Amniotic epithelial cell (primary cell): ENCODE measurements around the gene PEMT.
A peak's percentile ranks its signal among the peaks of the same experiment; 100 is the strongest.
"Not testable (repeated sequence)": the region's sequence is repeated elsewhere in the genome, so short reads cannot be mapped to it uniquely, and the experiment has no call there.

Source experiments
- DNase-seq: peaks from one replicate; pipeline ENCODE4 v3.0.0-alpha.2; 2010; ENCODE audit warnings: low read depth

Gene PEMT

DNA sequence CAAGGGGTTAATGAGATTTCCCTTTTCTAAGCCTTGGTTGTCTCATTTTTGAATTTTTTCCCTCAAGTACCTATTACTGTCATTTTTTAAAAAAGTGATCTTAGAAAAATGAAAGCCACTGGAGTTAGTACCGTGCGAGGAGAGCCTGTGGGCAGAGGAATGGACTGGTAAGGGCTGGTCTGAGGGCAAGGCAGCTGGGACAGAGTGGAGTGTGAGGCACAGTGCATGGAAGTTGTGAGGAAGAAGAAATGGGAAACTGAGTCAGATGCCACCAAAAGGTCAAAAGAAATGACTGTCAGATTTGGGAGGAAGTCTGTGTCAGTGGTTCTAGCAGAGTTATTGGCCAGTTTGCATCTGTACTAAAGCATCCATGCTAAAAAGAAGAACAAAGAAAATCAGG lies 103.5 kb downstream of the PEMT start:
- no peak for DNase-seq

DNA sequence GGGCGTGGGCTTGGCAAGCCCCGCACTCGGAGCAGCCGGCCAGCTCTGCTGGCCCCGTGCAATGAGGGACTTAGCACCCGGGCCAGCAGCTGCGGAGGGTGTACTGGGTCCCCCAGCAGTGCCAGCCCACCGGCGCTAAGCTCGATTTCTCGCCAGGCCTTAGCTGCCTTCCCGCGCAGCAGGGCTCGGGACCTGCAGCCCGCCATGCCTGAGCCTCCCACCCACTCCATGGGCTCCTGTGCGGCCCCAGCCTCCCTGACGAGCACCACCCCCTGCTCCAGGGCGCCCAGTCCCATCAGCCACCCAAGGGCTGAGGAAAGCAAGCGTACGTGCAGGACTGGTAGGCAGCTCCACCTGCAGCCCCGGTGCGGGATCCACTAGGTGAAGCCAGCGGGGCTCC lies 105.1 kb downstream of the PEMT start:
- DNase-seq: not testable (repeated sequence)

DNA sequence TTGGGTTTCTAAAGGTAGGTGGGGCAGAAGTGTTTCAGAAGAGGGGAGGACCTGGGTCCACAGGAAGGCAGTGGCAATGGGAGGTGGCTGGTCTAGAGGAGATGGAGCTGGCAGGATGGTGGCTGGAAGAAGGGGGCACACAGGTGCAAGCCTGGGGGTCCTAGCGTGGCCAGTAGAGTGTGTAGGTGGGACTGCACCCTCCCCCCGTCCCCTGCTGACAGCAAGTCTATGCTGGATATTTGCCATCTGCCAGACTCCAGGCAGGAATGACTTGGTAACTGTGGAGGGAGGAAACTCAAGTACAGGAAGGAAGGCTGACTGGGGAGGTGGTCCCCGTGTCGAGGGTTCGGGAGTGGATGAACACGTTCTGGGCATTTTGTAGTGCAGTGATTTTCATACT lies 106.1 kb downstream of the PEMT start:
- DNase-seq: no peak

DNA sequence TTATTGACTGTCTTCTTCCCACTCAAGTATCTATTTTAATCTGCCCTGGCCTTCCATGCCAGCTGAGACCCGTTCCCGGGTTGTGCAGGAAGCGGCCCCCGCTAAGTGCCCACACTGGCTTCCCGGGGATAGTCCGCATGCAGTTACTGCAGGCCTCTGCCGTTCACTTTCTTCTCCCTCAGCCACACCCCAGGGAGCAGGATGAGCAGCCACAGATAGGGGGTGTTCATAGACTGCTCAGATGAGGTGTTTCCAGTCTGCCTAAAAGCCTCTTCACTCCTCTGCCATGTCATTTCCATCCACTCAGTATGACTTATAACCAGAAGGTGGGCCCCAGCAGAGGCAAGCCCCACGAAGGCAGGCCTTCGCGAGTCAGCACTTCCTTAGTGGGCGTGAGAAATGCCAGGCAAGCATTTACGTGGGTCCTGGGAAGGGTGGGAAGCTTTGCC lies 107.0 kb downstream of the PEMT start:
- DNase-seq: peak; percentile 21

DNA sequence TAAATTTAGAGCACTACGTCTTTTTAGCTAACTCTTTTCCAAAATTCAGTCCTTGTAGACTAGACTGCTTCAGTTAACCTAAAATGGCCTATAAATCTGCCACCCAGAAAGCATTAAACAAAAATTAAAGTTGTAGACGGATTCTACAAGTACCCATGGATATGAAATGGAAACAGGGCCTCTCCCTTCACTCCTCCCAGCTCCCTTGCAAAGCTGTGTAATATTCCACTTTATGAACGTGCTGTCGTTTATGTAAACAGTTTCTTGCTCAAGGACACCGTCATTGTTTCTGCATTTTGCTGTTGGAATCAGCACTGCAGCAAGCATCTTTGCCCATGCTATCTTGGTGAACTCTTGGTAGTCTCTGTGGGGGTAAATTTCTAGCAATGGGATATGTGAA lies 109.6 kb downstream of the PEMT start:
- DNase-seq: no peak

DNA sequence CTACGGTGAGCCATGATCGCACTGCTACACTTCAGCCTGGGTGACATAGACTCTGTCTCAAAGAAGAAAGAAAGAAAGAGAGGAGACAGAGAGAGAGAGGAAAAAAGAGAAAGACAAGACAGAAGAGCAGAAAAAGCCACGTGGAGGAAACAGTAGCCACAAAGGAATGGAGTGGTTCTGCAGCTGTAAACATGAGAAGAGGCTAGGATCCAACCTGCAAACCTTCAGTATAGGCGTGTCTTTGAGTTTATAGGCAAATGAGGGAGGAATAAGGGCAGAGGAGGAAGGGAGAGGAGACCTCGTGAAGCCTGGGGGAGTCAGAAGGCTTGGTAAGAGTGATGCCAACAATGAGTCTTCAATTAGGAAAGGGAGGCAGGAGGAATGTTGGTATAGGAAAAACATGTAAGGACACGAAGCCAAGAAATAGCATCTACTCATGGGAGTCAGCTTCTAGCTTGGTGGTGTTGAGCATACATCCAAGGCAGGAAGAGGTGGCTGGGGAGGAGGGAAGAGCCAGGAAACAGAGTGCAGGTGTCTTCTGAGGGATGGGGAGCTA lies 110.8 kb downstream of the PEMT start:
- DNase-seq: no peak

DNA sequence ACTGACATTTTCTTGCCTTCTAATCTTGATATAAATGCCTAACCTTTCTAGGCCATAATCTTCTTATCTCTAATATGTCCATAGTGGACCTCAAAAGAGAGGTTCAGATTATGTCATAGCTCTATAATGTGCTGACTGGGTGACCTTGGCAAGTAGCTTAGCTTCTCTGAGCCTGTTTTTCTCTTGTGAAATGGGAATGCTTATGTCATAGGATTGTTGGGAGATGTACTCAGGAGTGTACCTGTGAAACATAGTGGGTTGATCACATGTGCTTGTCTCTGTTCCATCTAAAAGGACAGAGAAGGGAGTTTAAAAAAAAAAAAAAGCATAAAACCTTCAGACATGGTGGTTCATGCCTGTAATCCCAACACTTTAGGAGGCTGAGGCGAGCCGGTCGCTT lies 112.3 kb downstream of the PEMT start:
- peak; percentile 81 for DNase-seq

DNA sequence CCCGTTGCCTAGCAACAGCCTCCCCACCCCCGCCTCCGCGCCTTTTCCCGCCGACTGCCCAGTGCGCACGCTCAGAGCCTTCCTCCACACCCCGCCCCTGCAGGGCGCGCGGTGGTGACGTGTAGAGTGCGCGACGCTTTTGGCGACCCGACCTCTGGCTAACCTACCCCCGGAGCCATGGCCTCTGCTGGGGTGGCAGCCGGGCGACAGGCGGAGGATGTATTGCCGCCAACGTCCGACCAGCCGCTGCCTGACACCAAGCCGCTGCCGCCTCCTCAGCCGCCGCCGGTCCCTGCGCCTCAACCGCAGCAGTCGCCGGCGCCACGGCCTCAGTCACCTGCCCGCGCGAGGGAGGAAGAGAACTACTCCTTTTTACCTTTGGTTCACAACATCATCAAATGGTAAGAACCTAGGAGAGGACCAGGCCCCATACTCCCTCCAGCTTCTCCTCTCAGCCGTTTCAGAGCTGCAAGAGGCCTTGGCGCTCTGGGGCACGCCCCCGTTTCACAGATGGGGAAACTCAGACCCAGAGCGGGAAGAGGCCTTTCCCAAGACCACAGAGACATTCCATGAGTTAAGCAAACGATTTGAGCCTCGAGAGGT lies 114.5 kb downstream of the PEMT start, which contains the start of gene MED9:
MED9 (plus strand) TSS at position 136 of the 603 bp plus-strand sequence; CDS start at position 178, 42 bp downstream.
- peak; percentile 83 for DNase-seq

DNA sequence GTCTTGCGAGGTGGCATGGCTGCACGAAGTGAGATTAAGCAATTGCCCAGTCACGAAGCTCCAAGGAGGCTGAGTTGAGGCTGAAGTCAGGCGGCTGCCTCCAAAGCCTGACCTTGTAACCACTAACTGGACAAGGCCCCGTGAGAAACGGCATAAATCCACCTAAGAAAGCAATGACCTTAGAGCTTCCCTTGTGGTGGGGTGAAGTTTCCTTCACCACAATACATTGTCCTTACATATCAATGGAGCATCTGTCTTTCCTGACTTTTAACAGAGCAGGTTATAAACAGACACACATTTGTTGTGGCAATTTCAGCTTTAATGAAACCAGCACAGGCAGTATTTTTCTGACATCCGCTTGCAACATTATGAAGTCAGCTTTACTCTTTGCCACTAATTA lies 117.2 kb downstream of the PEMT start:
- DNase-seq: no peak

DNA sequence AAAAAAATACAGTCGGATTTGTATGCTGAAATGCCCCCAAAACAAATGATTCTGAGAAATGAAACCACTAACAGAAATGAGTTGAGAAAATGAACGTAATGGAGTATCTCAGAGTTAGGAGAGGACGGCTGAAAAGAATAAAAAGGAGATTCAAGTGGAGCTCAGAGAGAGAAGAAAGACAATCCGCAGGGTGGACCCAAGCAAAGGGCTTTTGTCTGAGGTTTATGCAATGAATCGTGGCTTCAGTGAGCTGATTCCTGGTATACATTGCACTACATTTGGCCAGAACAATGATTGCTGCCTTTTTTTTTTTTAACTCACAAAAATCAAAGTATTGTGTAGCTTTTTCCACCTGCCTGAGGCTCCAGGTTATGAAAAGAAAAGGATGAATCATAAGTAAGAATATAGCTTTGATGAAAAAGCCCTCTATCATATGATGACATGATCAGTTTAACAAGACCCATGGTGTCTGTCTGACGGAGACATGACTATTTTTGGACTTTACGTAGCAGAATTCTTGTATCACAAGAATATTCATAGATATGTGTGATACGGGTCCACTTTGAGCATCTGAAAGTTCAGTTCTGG lies 119.1 kb downstream of the PEMT start:
- no peak for DNase-seq

DNA sequence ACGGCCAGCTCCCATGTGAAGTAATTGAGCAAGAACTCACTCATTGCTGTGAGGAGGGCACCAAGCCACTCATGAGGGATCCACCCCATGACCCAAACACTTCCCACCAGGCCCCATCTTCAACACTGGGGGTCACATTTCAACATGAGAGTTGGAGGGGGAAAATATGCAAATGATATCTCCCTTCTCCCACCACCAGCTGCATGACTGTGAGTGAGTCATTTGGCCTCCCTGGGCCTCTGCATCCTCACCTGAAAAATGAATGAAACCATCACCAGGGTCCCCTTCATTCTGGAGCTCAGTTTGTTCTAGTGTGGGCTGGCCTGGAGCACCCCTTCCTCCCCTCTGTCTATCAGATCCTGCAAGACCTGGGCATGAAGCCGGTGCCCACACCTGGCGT lies 121.5 kb downstream of the PEMT start:
- DNase-seq: no peak

DNA sequence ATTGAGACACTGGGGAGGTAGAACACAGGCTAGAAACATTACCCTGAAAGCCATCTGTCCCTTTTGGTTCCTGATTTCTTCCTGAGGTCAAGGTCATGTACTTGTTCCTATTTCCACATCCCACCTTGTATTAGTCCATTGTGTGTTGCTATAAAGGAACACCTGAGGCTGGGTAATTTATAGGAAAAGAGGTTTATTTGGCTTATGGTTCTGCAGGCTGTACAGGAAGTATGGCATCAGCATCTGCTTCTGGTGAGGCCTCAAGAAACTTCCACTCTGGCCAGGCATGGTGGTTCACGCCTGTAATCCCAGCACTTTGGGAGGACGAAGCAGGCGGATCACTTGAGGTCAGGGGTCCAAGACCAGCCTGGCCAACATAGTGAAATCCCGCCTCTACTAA lies 122.2 kb downstream of the PEMT start:
- DNase-seq: no peak

DNA sequence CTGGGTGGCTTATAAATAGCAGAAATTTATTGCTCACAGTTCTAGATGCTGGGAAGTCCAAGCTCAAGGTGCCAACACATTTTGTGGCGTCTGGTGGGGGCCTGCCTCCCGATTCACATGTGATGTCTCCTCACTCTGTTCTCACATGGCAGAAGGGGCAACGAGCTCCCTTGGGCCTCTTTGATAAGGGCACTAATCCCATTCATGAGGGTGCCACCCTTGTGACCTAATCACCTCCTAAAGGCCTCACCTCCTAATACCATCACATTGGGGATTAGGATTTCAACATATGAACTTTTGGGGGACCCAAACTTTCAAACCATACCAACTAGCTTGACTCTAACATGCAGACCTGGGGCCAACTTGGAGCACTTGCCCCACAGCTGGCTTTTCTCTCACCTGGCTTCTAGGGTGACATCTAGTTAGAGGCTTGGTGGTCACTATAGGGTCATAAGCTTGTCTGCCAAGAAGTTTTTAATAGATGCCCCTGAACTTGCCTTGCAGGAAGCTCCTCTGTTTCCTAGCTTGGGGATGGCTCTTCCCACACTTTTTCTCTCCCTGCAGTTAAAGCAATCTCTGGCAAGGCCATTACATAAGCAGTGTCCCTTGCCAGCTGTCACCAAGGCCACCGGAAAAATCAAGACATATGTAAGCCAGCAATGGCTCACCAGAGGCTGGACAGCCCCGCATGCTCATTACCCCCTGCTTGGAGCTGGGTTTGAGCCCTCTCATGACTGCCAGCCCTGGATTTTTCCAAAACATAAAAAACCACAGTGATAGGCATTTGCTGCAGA lies 123.1 kb downstream of the PEMT start:
- DNase-seq: no peak

DNA sequence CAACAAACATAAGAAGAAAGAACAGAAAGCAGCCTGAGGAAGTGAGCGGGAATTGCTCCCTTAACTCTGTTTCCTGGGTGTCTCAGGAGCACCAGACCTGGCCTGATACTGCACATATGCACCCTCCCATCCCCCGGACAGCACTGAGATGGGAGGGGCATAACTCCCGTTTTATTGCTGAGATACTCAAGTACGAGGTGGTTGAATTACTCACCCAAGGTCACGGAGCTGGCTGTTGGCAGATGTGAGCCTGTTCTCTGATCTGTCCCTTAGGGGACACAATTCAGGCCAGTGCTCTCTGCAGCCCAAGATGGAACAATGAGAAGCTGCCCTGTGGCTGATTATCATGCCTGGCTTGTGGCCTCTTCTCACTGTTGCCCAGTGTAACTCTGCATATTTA lies 123.8 kb downstream of the PEMT start:
- peak; percentile 46 for DNase-seq

DNA sequence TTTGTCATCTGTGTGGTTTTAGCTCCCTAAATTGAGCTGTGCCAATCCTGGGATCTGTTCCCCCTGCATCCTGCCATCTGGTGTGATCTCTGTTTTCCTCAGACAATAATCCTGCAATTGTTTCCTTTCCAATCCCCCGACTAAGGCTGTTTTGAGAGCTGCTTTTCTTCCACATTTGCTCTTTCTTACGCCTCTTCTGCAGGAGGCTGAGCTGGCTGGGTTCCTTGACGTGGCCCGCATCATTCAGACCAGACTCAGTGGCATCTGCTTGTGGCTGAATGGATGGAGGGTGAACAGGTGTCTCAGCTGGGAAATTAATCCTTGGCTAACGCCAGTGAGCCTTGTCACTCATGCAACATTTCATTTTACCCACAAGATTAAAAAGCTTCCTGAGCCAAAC lies 124.5 kb downstream of the PEMT start:
- DNase-seq: no peak

DNA sequence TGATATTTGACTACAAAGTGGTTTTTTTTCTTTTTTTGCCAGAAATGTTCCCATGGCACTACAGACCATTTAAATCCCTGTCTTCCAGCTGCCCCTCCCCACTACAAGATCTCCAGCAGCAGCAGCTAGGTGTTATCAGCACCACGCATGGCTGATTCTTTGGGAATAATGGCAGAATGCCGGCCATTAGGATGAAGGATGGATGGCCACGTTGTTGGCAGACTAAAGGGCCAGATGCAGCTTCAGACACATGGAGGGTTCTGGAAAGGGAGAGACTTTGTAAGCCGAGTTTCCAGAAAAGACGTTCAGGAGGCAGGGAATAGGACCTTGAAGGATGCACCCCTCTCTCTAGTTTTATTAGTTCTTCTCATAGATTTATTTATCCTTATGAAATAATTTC lies 125.0 kb downstream of the PEMT start:
- DNase-seq: no peak

DNA sequence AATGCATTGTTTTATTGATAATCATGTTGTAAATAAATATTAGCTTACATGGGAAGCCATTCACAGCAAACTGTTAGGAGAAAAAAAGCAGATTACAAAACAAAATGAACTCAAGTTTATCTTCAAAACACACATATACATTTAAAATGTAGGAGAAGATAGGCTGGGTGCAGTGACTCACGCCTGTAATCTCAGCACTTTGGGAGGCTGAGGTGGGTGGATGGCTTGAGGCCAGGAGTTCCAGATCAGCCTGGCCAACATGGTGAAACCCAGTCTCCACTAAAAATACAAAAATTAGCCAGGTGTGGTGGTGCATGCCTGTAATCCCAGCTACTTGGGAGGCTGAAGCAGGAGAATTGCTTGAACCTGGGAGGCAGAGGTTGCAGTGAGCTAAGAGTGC lies 125.6 kb downstream of the PEMT start:
- peak; percentile 47 for DNase-seq

DNA sequence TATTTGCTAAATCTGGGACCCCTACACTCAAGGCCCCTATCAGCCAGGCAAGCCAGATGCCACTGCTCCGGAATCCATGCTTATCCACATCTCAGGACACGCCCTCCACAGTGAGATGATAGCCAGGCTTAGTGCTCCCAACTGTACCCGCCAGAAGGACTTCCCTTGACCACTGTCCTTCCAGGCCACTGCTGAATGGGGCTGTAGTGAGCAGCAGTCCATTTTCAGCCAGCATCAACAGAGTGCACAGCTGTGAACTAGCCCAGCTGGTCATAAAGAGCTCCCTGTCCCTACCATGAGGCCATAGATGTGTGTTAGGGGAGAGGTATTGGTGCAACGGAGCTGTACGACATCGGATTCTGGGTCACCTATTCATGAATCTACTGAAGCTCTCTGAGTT lies 127.7 kb downstream of the PEMT start:
- no peak for DNase-seq

DNA sequence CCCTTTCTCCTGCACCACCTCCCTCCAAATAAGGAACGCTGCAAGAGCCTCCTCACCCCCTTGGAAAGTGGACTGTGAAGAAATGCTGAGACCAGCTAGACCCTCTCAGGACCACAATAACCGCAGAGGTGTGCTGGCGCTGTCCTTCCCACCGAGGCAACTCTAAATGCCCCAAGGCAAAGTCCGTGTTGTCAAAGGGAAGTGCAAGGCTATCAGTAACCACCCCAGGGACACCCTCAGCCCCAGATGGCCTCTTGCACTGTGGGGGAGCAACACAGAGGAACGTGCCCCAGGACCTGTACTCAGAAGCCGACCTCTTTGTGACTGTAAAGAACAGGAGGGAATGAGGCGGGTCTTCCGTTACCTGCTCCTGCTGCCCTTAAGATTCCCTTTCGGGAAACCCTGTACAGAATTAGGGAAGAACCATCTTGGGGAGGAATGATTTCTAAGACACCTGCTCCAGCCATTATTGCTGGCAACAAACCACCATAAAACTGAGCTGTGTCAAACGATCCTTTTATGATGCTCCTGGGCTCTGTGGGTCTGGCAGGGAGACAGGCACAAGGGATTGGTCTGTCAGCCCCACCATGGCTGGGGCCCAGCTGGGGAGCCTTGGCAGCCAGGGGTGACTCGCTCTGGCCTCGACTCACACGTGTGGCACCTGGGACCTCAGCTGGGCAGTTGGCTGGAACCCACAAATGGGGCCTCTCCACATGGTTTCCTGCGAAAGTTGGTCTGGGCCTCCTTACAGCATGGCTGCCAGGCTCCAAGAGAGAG lies 129.3 kb downstream of the PEMT start:
- no peak for DNase-seq

DNA sequence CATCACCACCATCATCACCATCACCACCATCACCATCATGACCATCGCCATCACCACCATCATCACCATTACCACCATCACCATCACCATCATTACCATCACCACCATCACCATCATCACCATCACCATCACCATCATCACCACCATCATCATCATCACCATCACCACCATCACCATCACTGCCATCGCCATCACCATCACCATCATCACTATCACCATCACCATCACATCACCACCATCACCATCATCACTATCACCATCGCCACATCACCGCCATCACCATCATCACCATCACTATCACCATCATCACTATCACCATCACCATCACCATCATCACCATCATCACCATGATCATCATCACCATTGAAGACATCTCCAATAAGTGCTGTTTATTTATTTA lies 131.5 kb downstream of the PEMT start:
- no peak for DNase-seq

DNA sequence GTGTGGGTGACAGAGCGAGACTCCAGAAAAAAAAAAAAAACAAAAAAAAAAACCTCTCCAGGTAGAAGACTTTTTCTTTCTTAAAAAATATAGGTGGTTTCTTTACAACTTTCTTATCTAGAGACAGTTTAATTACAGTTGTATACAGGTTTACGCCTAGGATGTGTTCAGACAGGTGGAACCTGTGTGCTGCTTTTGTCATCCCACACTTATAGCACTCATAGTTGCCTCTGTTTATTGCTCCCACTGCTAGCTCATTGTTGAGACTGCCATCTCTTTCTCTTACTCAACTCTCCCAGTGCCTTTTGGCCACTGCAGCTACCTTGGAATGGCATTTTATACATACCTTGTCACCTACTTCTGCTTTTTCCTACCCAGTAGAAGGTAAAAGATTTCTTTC lies 133.8 kb downstream of the PEMT start:
- no peak for DNase-seq

DNA sequence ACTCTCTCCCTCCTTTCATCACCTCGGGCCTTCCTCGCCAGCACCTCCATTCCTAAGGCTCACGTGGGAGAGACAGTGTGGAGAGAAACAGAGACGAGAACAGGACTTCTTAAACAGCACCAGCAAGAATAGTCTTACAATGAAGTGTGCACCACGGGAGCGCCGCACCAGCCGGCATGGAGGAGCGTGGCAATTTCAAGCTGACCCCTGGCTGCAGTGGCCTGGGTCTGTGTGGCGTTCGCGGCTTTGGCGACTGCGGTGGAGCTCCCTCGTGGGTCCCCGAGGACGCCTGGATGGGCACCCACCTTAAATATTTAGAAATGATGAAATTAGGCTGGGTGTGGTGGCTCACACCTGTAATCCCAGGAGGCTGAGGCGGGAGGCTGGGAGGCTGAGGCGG lies 135.3 kb downstream of the PEMT start:
- DNase-seq: no peak
